ENCODE measurements around the gene PTPRT.
"Not testable (repeated sequence)": the region's sequence is repeated elsewhere in the genome, so short reads cannot be mapped to it uniquely, and the experiment has no call there.

PTPRT gene

DNA sequence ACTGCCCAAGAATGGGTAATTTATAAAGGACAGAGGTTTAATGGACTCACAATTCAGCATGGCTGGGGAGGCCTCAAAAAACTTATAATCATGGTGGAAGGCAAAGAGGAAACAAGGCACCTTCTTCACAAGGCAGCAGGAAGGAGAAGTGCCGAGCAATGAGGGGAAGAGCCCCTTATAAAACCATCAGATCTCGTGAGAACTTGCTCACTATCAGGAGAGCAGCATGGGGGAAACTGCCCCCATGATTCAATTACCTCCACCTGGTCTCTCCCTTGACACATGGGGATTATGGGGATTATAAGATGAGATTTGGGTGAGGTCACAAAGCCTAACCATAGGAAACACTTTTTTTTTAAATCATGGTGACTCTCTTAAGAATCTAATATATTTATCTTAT lies 278.9 kb downstream of the PTPRT start:
- DNase-seq (ENCODE audit: low spot score), result not testable (repeated sequence)

- no peak for DNase-seq (ENCODE audit: low spot score)
Observed at GRCh38 chr20:42907730-42908129, 282.0 kb downstream of the PTPRT start.

DNA sequence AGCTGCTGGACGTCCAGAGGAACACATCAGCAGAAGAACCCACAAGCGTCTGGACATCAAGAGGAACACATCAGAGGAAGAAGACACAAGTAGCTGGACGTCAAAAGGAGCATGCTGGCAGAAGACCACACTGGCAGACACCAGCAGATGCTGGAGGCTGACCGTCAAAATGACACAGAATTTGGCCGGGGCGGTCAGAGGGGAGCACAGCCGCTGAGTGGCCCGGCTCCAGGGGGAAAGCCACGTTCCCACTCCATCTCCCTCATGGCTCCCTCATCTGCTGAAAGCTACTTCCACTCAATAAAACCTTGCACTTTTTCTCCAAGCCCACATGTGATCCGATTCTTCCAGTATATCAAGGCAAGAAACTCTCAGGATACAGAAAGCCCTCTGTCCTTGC lies 283.6 kb downstream of the PTPRT start:
- DNase-seq (ENCODE audit: low spot score), result no peak

DNA sequence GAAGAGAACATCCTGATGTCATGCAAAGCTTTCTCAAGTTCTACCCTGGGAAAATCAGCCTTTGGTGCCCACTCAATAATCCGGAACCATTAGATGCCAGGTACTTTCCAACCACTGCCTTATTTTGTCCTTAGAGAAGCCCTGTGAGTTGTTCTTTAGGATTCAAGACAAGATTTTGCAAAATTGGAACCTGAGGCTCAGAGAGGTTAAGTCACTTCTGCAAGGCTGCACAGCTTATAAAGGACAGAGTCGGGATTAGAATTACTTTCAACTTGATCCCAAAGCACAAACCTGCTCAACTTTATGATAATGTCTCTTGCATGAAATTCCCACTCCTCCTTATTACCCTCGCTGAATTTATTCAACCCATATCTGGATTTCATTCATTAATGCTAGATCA lies 287.2 kb downstream of the PTPRT start:
- no peak for DNase-seq (ENCODE audit: low spot score)

DNA sequence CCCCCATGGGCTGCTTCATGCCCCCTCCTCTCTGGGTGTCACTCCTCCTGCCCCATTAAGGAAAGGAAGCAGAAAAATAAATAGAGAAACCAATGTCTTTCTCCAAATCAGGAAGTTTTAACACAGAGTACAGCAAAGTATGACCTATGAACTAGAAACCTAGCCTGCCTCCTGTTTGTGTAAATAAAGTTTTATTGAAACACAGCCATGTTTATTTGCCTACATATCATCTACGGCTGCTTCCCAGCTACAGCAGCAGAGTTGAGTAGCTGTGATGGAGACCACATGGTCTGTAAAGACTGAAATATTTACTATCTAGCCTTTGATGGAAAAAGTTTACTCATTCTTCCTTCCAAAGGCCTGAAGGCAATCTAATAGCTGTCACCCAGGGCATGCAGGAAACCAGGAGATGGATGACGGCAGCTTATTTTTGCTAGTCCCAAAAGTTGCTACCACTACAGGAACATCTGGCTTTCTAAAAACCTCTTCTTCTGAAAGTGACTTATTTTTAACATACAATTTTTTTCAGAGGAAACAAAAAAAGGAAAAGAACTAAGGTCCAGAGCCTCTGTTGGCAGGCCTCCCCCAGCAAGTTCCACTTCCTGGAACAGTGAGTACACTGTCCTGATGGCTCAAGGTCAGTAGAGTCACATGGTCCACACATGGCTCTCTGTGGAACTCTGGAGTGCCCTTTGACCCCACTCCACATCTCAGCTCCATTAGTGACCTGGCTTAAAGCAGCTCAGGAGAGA lies 287.8 kb downstream of the PTPRT start:
- DNase-seq (ENCODE audit: low spot score), result no peak

DNA sequence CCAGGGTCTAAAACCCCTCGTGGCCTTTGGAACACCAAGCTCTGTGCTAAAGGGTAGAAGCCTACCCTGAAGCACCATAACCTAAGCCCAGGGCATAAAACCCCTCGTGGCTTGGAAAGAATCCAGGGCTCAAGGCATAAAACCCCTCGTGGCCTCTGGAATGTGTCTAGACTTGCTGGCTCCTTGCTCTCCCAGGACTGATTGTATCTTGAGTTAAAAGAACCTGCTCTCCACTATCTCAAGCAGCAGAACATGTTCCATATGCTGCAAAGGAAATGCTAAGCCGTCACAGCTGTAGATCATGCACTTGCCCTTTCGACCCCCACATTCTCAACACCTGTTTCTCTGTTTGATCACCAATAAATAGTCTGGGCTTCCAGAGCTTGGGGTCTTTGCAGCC lies 288.9 kb downstream of the PTPRT start:
- not testable (repeated sequence) for DNase-seq (ENCODE audit: low spot score)

DNA sequence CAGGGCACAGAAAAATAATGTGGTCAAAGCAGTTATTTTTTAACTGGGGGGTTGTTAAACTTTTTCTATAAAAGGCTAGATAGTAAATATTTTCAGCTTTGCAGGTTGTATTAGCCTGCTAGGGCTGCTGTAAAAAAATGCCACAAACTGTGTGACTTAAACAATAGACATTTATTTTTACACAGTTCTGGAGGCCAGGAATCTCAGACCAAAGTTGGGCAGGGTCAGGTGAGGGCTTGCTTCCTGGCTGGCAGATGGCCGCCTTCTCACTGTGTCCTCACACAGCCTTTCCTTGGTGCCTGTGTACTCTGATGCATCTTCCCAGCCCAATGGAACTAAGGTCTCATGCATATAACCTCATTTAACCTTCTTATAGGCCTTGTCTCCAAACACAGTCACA lies 294.7 kb downstream of the PTPRT start:
- no peak for DNase-seq (ENCODE audit: low spot score)

GRCh38 chr20:42894483-42894882 lies 295.2 kb downstream of the PTPRT start:
- DNase-seq (ENCODE audit: low spot score), result no peak

DNA sequence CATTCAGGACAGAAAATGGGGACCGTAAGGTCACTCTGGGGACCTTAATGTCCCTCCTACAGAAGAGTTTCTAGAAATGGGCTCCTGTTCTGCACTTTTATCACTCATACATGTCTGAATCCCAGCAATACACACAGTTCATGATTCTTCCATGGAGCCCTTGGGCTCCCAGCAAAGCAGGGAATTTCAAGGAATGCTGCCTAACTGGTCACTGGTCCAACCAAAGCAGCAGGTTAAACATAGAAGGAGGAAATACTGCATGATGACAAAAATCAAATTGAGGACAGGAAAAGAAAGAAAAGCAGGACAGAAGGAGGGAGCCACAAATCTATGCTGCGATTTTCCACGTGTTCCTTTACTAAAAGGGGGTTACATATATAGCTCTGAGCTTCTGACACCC lies 300.2 kb downstream of the PTPRT start:
- DNase-seq (ENCODE audit: low spot score), result no peak

DNA sequence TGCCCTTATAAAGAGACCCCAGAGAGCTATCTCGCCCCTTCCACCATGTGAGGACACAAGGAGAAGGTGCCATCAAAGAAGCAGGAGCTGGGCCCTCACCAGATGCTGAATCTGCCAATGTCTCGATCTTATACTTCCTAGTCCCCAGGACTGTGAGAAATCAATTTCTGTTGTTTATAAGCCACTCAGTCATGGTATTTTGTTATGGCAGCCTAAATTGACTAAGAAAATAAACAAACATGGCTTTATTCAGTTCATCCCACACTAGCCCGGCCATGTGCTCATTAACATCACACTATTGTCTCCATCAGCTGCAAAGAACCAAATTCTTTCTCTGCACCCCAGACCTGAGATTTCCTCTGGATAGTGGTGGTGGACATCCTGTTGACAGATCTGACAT lies 302.4 kb downstream of the PTPRT start:
- DNase-seq (ENCODE audit: low spot score), result no peak

- no peak for DNase-seq (ENCODE audit: low spot score)
Observed at GRCh38 chr20:42886801-42887200, 302.9 kb downstream of the PTPRT start.

- DNase-seq (ENCODE audit: low spot score), result no peak
Observed at GRCh38 chr20:42886046-42886445, 303.7 kb downstream of the PTPRT start.

DNA sequence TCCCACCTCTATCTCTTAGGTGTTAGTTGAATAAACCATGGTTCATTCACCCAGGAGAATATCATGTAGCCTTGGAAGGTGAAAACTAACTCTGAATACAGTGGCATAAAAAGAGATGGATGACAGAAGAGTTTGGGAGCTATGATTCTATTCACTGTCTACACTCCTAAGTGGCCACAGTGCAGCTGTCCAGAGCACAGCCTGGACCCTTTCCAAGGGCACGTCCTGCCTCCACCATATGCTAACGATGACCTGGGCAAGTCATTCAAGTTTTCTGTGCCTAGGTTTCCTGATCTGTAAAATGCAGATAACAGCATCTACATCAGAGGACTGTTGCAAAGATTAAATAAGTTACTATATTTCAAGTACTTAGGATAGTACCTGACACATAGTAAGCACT lies 314.1 kb downstream of the PTPRT start:
- DNase-seq (ENCODE audit: low spot score), result no peak

- DNase-seq (ENCODE audit: low spot score), result no peak
Observed at GRCh38 chr20:42873259-42873658, 316.4 kb downstream of the PTPRT start.

DNA sequence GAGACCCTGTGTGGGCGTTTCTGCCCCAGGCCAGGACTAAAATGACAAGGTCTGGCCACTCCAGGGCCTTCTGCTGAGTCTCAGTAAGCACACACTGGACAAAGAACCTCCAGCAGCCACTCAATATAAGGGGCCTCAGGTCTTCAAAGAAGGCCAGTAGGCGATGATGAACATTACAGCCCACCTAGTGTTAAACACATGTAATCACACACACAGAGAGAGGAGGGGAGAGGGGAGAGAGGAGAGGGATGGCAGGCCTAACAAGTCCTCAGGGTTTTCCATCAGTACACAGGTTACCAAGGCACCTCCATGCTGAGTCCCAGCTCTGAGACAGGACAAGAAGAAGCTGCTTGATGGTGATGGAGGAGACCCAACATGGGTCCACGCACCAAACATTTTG lies 325.6 kb downstream of the PTPRT start:
- DNase-seq (ENCODE audit: low spot score), result no peak

GRCh38 chr20:42862446-42862845 lies 327.3 kb downstream of the PTPRT start:
- DNase-seq (ENCODE audit: low spot score), result no peak

GRCh38 chr20:42857446-42857845 lies 332.3 kb downstream of the PTPRT start:
- no peak for DNase-seq (ENCODE audit: low spot score)

- no peak for DNase-seq (ENCODE audit: low spot score)
Observed at GRCh38 chr20:42855896-42856295, 333.8 kb downstream of the PTPRT start.

- DNase-seq (ENCODE audit: low spot score), result no peak
Observed at GRCh38 chr20:42852691-42853090, 337.0 kb downstream of the PTPRT start.

DNA sequence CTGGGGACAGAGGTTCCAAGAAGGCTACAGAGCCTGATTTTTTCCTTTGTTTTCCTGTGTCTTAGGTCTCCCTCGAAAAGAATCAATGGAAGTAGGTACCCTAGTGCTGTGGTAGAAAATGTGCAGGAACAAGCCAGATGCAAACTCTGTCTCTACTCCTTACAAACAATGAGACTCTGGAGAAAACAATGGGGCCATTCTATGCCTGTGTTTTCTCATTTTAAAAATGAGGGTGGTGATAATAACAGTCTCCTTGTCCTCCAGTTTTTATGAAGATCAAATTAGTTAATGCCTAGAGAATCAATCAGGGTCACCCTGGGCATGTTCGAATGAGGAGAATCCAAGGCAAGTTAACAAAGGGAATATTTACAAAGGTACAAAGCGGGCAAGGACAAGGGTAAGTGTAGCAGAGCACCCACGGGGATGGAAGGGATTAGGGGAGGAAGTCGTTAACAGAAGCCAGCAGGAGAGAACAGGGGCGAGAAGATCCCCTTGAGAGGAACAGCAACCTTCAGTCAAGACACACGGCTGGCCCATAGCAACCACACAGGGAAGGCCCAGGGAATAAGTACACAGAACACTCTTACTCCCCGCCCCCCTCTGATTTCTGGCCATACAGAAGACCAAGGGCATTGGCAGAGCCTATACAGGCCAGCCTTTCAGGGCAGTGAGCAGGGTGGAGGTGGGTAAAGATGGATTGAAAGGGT lies 342.8 kb downstream of the PTPRT start:
- DNase-seq (ENCODE audit: low spot score), result no peak

DNA sequence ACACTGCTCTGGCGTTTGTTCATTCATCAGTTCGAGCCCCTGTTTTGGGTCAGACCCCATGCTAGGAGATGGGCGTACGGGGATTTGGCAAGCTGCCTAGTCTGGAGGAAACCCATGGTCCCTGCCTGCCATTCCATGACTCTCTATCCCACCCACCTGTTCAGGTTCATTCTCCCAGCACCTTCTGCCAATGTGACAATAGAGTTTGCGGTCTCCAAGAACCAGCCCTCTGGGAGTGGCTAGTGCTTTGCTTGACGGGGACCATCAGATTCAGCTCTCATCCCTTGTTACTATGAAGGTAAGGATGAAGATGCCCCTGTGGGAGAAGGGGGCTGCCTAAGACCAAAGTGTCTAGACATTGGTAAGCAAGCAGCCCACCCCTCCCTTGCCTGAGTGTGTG lies 345.0 kb downstream of the PTPRT start:
- no peak for DNase-seq (ENCODE audit: low spot score)

- no peak for DNase-seq (ENCODE audit: low spot score)
Observed at GRCh38 chr20:42837456-42837855, 352.2 kb downstream of the PTPRT start.

GRCh38 chr20:42836339-42836738 lies 353.4 kb downstream of the PTPRT start:
- DNase-seq (ENCODE audit: low spot score), result no peak

GRCh38 chr20:42807876-42808275 lies 381.8 kb downstream of the PTPRT start:
- DNase-seq (ENCODE audit: low spot score), result no peak
